GM13977 (cell line): ENCODE data around the gene LIN37.

Source experiments
- DNase-seq: peaks from one replicate; pipeline ENCODE4 v3.0.0; 2012; ENCODE audit warnings: low spot score
- CTCF ChIP-seq: IDR thresholded peaks from 2 replicates; pipeline ENCODE4 v1.5.1; 2012; ENCODE audit warnings: mild to moderate bottlenecking, control low read depth; ENCODE audit not compliant: insufficient read depth; ENCODE audit errors: extremely low read depth, missing control alignments
- in situ Hi-C: fragments of 300-500 bp; cut with MboI; formaldehyde crosslinking; loops from one replicate; pipeline ENCODE4 v1.12.0; 2022; ENCODE audit warnings: low sequenced_read_pairs, low pct_unique_long_range_greater_than_20kb, mixed read lengths, inconsistent platforms; ENCODE audit not compliant: unreplicated experiment

Gene LIN37

GRCh38 chr19:35787227-35787799, 38.9 kb downstream of the LIN37 start:
- no peak for TF ChIP-seq CTCF
- DNase-seq: no peak
- in situ Hi-C loops: no loop called here

- in situ Hi-C loops: no loop called here
- no peak for TF ChIP-seq CTCF
- DNase-seq: no peak
These were observed 40.0 kb downstream of the LIN37 start for GRCh38 chr19:35788205-35788960.

- no peak for TF ChIP-seq CTCF
These were observed 41.0 kb downstream of the LIN37 start for GRCh38 chr19:35789195-35789977.

GRCh38 chr19:35789978-35790944, 41.9 kb downstream of the LIN37 start:
- DNase-seq: no peak
- in situ Hi-C loops: no loop called here
- TF ChIP-seq CTCF: no peak

More at GRCh38 chr19:35789195-35789977, 41.0 kb downstream of the LIN37 start:
- in situ Hi-C loops: no loop called here
- no peak for DNase-seq

GRCh38 chr19:35790981-35791813, 42.8 kb downstream of the LIN37 start:
- in situ Hi-C loops: no loop called here
- no peak for DNase-seq
- peak; percentile 38 for TF ChIP-seq CTCF
